DOHH2 (cell line): ENCODE measurements around the gene OSBP.

Source experiments
- EZH2phosphoT487 ChIP-seq: fragments of 200-600 bp; sonication (generic); IDR thresholded peaks from 2 replicates; pipeline ENCODE4 v1.6.1; 2017; ENCODE audit warnings: borderline replicate concordance, mild to moderate bottlenecking, antibody characterized with exemption, low read length, moderate library complexity, mixed read lengths
- TF ChIP-seq, protein P1 (sequence below): fragments of 200-600 bp; sonication (generic); IDR thresholded peaks from one replicate; pipeline ENCODE4 v1.5.1; 2014; ENCODE audit warnings: antibody characterized with exemption, mild to moderate bottlenecking, low read depth, low read length; ENCODE audit not compliant: poor library complexity, severe bottlenecking

DNA sequence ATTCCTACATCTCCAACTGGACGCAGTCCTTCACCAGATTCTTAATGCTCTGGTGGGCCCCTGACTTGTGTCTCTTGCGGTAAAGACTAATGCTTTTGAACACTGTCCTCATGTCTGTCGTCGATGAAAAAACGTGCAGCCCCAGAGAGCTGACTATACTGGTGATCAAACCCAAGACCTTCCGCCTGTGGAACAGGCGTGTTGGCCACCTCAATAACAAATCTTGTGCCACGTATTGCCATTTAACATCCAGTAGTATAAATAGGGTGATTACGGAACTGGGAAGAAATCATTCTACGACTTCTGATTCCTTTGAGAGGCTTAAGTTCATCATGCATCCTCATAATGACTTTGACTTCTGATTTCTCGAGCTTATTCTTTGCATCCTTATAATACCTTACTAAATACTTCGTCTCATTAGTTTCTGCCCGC is 58.6 kb downstream of the OSBP start:
- TF ChIP-seq, protein P1, sequence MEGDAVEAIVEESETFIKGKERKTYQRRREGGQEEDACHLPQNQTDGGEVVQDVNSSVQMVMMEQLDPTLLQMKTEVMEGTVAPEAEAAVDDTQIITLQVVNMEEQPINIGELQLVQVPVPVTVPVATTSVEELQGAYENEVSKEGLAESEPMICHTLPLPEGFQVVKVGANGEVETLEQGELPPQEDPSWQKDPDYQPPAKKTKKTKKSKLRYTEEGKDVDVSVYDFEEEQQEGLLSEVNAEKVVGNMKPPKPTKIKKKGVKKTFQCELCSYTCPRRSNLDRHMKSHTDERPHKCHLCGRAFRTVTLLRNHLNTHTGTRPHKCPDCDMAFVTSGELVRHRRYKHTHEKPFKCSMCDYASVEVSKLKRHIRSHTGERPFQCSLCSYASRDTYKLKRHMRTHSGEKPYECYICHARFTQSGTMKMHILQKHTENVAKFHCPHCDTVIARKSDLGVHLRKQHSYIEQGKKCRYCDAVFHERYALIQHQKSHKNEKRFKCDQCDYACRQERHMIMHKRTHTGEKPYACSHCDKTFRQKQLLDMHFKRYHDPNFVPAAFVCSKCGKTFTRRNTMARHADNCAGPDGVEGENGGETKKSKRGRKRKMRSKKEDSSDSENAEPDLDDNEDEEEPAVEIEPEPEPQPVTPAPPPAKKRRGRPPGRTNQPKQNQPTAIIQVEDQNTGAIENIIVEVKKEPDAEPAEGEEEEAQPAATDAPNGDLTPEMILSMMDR = no peak
- no peak for TF ChIP-seq EZH2phosphoT487
